Peyer's patch (tissue), 4 donors: ENCODE measurements around the gene NR1I3. TPM values are rescaled to one million over a fixed set of nuclear protein-coding genes. Genes with fewer than 3 reads are reported as not detected.
"Not testable (repeated sequence)": the region's sequence is repeated elsewhere in the genome, so short reads cannot be mapped to it uniquely, and the experiment has no call there.

Experiments
- DNase-seq, 3 donors: peaks; one replicate each; pipeline ENCODE4 v3.0.0-alpha.2; 2017 to 2019
- H3K27ac ChIP-seq, 4 donors: fragments of 200-600 bp; sonication (generic); one replicate each; pipeline ENCODE4 v1.5.1; 2016 to 2019
- H3K27me3 ChIP-seq, 2 donors: fragments of 200-600 bp; sonication (generic); one replicate each; pipeline ENCODE4 v1.5.1; 2019
- H3K36me3 ChIP-seq, 3 donors: fragments of 200-600 bp; sonication (generic); one replicate each; pipeline ENCODE4 v1.5.1; 2016 to 2019
- H3K4me1 ChIP-seq, 4 donors: fragments of 200-600 bp; sonication (generic); one replicate each; pipeline ENCODE4 v1.5.1; 2016 to 2019
- H3K4me3 ChIP-seq, 4 donors: fragments of 200-600 bp; sonication (generic); 1 replicate in 3 of 4; 2 replicates in 1 of 4; pipeline ENCODE4 v1.5.1; 2016 to 2019; ENCODE audit warnings: mild to moderate bottlenecking in 1 of 4
- H3K9me3 ChIP-seq, 4 donors: fragments of 200-600 bp; sonication (generic); one replicate each; pipeline ENCODE4 v1.5.1; 2016 to 2019; ENCODE audit warnings: mild to moderate bottlenecking in 1 of 4
- POLR2A ChIP-seq, 2 donors: fragments of 450-650 bp; IDR thresholded peaks; one replicate each; pipeline ENCODE4 v1.5.1; 2017; ENCODE audit warnings: antibody characterized with exemption in 2 of 2, mild to moderate bottlenecking in 2 of 2, moderate library complexity in 2 of 2
- total RNA-seq, 4 donors: library from RNA; depleted of rRNA; stranded (reverse); fragments of >200 nt; gene quantifications; one replicate each; pipeline ENCODE4 v1.1.0, GENCODE V29; 2016
- TF ChIP-seq, protein P1 (sequence below), 6 experiments: fragments of 450-650 bp in 4 of 6; fragments of 200-600 bp in 2 of 6; sonication (generic) in 1 of 6; IDR thresholded peaks; one replicate each; pipeline ENCODE4 v1.5.1; 2017 to 2019; ENCODE audit warnings: antibody characterized with exemption in 6 of 6, mild to moderate bottlenecking in 3 of 6, moderate library complexity in 1 of 6

Gene NR1I3
- total RNA-seq, 4 donors from 2014 or later = 3.2 TPM; not detected in 3

DNA sequence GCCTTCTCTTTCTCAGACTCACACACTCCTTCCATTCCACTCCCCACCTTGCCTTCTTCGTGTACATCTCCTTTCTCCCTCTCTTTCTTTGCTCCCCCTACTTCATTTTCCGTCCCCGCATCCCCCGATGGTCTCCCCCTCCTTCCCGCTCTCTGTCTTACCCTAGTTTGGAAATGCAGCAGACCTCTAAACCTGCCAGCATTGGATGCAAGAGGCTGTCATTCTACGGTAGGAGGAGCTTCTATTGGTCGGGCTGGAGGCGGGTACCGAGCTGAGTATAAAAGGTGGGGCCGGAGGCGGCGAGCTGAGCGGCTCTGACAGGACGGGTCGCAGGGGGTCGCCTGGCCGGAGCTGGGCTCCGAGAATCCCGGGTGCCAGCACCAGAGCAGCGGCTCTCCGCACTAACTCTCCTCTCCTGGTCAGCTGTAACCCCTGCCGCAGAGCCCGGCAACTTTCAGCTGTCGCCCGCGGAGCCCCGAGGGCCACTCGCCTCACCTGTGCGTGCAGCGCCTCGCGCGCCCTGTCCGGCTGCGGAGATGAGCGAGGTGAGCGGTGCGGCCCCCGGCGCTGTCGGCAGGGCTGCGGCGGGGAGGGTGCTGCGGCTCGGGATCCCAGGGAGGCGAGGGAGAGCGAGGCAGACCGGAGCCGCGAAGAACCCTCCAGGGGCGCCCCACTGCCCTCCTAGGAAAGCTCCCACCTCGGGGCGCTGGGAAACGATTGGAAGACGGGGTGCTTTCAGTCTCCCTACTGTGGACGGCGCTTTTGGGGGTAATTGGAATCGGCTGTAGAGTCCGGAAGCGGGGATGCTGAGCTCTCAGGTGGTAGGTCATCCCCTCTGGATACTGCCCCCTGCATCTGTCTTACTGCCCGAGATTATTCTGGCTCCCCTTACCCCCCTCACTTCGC lies 20.7 kb upstream of the NR1I3 start, which contains the start of gene PCP4L1:
Gene PCP4L1 (plus strand): TSS at position 307 of the 906 bp plus-strand sequence. CDS start 230 bp downstream, at position 537.
- TF ChIP-seq, protein P1, sequence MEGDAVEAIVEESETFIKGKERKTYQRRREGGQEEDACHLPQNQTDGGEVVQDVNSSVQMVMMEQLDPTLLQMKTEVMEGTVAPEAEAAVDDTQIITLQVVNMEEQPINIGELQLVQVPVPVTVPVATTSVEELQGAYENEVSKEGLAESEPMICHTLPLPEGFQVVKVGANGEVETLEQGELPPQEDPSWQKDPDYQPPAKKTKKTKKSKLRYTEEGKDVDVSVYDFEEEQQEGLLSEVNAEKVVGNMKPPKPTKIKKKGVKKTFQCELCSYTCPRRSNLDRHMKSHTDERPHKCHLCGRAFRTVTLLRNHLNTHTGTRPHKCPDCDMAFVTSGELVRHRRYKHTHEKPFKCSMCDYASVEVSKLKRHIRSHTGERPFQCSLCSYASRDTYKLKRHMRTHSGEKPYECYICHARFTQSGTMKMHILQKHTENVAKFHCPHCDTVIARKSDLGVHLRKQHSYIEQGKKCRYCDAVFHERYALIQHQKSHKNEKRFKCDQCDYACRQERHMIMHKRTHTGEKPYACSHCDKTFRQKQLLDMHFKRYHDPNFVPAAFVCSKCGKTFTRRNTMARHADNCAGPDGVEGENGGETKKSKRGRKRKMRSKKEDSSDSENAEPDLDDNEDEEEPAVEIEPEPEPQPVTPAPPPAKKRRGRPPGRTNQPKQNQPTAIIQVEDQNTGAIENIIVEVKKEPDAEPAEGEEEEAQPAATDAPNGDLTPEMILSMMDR (IDR thresholded peaks at IDR 0.05) = no peak
- no peak for TF ChIP-seq POLR2A (IDR thresholded peaks at IDR 0.05)
- peak; percentile 20 to 59 (median 54) for DNase-seq
- Histone ChIP-seq H3K27me3 (peaks cover 0 to 9% of the 10 kb centered on the region in 2 donors), H3K4me1 (peaks cover 0 to 21% (median 0%) of the 10 kb centered on the region in 4 donors), H3K4me3 (peak within 1 kb of the TSS in 3 of 4 donors; percentile 45 to 59 (median 53)), H3K27ac (no peak within 1 kb of the TSS), H3K9me3 (peaks cover 0 to 12% (median 5%) of the 10 kb centered on the region in 4 donors), H3K36me3 (no peaks in the 10 kb centered on the region)

DNA sequence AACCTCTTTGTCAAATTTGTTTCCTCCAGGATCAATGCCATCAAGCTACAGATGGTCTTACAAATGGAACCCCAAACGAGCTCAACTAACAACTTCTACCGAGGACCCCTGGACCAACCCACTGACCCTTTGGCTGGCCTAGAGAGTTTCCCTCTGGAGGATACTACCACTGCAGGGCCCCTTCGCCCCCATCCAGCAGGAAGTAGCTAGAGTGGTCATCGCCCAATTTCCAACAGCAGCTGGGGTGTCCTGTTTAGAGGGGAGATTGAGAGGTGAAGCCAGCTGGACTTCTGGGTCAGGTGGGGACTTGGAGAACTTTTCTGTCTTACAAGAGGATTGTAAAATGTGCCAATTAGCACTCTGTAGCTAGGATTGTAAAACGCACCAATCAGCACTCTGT lies 19.1 kb upstream of the NR1I3 start:
- not testable (repeated sequence) for H3K27ac ChIP-seq, H3K27me3 ChIP-seq, DNase-seq, H3K36me3 ChIP-seq, H3K4me3 ChIP-seq
- Histone ChIP-seq H3K9me3 (peaks cover 0 to 12% (median 5%) of the 10 kb centered on the region in 4 donors), H3K4me1 (peaks cover 0 to 21% (median 0%) of the 10 kb centered on the region in 4 donors)

GRCh38 chr1:161255955-161256520 lies 18.0 kb upstream of the NR1I3 start:
- H3K27me3 ChIP-seq, H3K4me3 ChIP-seq, H3K36me3 ChIP-seq, H3K27ac ChIP-seq, DNase-seq: not testable (repeated sequence)
- Histone ChIP-seq H3K4me1 (peaks cover 0 to 13% (median 0%) of the 10 kb centered on the region in 4 donors), H3K9me3 (peaks cover 0 to 12% (median 5%) of the 10 kb centered on the region in 4 donors)

- Histone ChIP-seq H3K9me3 (peaks cover 0 to 12% (median 5%) of the 10 kb centered on the region in 4 donors), H3K4me1 (peaks cover 0 to 11% (median 0%) of the 10 kb centered on the region in 4 donors)
- not testable (repeated sequence) for H3K4me3 ChIP-seq, DNase-seq, H3K27ac ChIP-seq, H3K27me3 ChIP-seq, H3K36me3 ChIP-seq
These were observed 17.3 kb upstream of the NR1I3 start for GRCh38 chr1:161255302-161255701.

GRCh38 chr1:161251579-161251978 lies 13.6 kb upstream of the NR1I3 start:
- H3K27me3 ChIP-seq = no peaks in the 10 kb centered on the region
- DNase-seq = no peak
- no peak overlapping the region for H3K4me3 ChIP-seq
- H3K36me3 ChIP-seq = no peaks in the 10 kb centered on the region
- TF ChIP-seq, protein P1 (IDR thresholded peaks at IDR 0.05) = no peak
- no peak for TF ChIP-seq POLR2A (IDR thresholded peaks at IDR 0.05)
- H3K9me3 ChIP-seq = peaks cover 0 to 2% (median under 1%) of the 10 kb centered on the region in 4 donors
- H3K4me1 ChIP-seq = no peaks in the 10 kb centered on the region
- H3K27ac ChIP-seq = no peak overlapping the region

GRCh38 chr1:161250829-161251228 lies 12.8 kb upstream of the NR1I3 start:
- H3K27me3 ChIP-seq = no peaks in the 10 kb centered on the region
- no peaks in the 10 kb centered on the region for H3K9me3 ChIP-seq
- no peak for DNase-seq
- no peaks in the 10 kb centered on the region for H3K36me3 ChIP-seq
- no peak overlapping the region for H3K27ac ChIP-seq
- H3K4me3 ChIP-seq = no peak overlapping the region
- no peak for TF ChIP-seq POLR2A (IDR thresholded peaks at IDR 0.05)
- TF ChIP-seq, protein P1 (IDR thresholded peaks at IDR 0.05) = no peak
- H3K4me1 ChIP-seq = no peaks in the 10 kb centered on the region

DNA sequence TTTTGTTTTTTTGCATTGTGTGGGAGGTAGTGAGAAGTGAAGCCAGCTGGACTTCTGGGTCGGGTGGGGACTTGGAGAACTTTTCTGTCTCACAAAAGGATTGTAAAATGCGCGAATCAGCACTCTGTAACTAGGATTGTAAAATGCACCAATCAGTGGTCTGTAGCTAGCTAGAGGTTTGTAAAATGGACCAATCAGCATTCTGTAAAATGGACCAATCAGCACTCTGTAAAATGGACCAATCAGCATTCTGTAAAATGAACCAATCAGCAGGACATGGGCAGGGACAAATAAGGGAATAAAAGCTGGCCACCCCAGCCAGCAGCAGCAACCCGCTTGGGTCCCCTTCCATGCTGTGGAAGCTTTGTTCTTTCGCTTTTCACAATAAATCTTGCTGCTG lies 12.1 kb upstream of the NR1I3 start:
- not testable (repeated sequence) for H3K36me3 ChIP-seq, DNase-seq

More for the DNA sequence above, 12.1 kb upstream of the NR1I3 start:
- not testable (repeated sequence) for H3K4me3 ChIP-seq, H3K9me3 ChIP-seq, H3K27me3 ChIP-seq, H3K27ac ChIP-seq, H3K4me1 ChIP-seq
